Sigmoid colon (tissue), 7 donors: Measurements from ENCODE around the gene CENPQ. TPM values are rescaled to one million over a fixed set of nuclear protein-coding genes. Genes with fewer than 3 reads are reported as not detected.

Experiments
- DNase-seq: peaks from one replicate; pipeline ENCODE4 v3.0.0-alpha.2; 2019
- H3K27ac ChIP-seq, 4 donors: fragments of 200-600 bp; sonication (generic); one replicate each; pipeline ENCODE4 v1.5.1; 2016 to 2019; ENCODE audit warnings: mild to moderate bottlenecking in 1 of 4
- H3K27me3 ChIP-seq, 3 donors: fragments of 200-600 bp; sonication (generic); one replicate each; pipeline ENCODE4 v1.5.1; 2019; ENCODE audit warnings: mild to moderate bottlenecking in 1 of 3
- H3K36me3 ChIP-seq, 4 donors: fragments of 200-600 bp; sonication (generic); one replicate each; pipeline ENCODE4 v1.5.1; 2016 to 2019
- H3K4me1 ChIP-seq, 4 donors: fragments of 200-600 bp; sonication (generic); one replicate each; pipeline ENCODE4 v1.5.1; 2017 to 2019
- H3K4me3 ChIP-seq, 4 donors: fragments of 200-600 bp; sonication (generic); one replicate each; pipeline ENCODE4 v1.5.1; 2017 to 2019; ENCODE audit warnings: mild to moderate bottlenecking in 2 of 4, moderate library complexity in 1 of 4
- H3K9me3 ChIP-seq, 4 donors: fragments of 200-600 bp in 3 of 4; sonication (generic) in 3 of 4; one replicate each; pipeline versions ENCODE4 v1.5.1 to v1.6.1; 2013 to 2019
- CTCF ChIP-seq, 4 experiments: fragments of 450-650 bp in 3 of 4; fragments of 200-600 bp in 1 of 4; IDR thresholded peaks; one replicate each; pipeline ENCODE4 v1.5.1; 2016 to 2019; ENCODE audit warnings: antibody characterized with exemption in 4 of 4, mild to moderate bottlenecking in 3 of 4, moderate library complexity in 2 of 4
- EP300 ChIP-seq, 4 donors: sonication (generic); formaldehyde crosslinking; IDR thresholded peaks; one replicate each; pipeline ENCODE4 v1.6.1; 2017; ENCODE audit warnings: antibody characterized with exemption in 4 of 4
- POLR2A ChIP-seq, 2 donors: fragments of 450-650 bp; IDR thresholded peaks; one replicate each; pipeline ENCODE4 v1.6.1; 2016; ENCODE audit warnings: antibody characterized with exemption in 2 of 2, mild to moderate bottlenecking in 2 of 2, moderate library complexity in 2 of 2
- POLR2AphosphoS5 ChIP-seq, 4 donors: sonication (generic); formaldehyde crosslinking; IDR thresholded peaks; one replicate each; pipeline ENCODE4 v1.6.1; 2017; ENCODE audit warnings: antibody characterized with exemption in 4 of 4
- WGBS, 2 donors: extraction: QIAGEN DNeasy Blood & Tissue Kit; methylation state at CpG; one replicate each; pipeline ENCODE4 v1.1.7; 2013; 5-methylcytosine and 5-hydroxymethylcytosine counted together
- intact Hi-C: fragments of 100-400 bp; cut with DNase I; formaldehyde crosslinking; loops from one replicate; pipeline ENCODE4 v1.15.1; 2023
- polyA plus RNA-seq, 3 donors: library from polyadenylated mRNA; stranded (reverse); fragments of 200-250 nt; gene quantifications; one replicate each; pipeline ENCODE4 v1.2.3, GENCODE V29; 2013
- total RNA-seq, 4 donors: library from RNA; depleted of rRNA; stranded (reverse); fragments of >200 nt; gene quantifications; one replicate each; pipeline ENCODE4 v1.1.0, GENCODE V29; 2016
- donor health status: healthy with polysubstance abuse.
- donor health status: Bipolar disorder and iron deficiency.
- donor health status: healthy.

Gene CENPQ
- total and polyA plus RNA-seq, 7 donors = 2.8 to 5.1 (median 4.3) TPM

DNA sequence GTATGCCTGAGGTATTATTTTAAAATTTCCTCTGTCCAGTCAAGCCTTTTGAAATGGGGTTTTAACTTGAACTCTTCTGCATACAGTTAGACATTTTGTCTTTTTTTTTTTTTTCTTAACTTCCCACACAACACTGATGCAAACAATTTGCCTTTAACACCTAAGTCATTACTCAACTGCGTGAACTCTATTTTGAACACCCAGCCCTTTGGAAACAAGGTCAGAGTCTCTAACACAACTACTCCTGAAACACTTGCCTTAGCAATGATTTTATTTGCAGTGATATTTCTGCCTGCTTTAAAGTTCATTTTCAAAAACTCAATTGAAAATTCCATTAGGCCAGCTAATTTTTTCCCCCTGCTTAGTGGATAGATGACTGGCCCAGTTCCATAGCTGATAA is 60.7 kb downstream of the CENPQ start:
- intact Hi-C loops = no loop called here
- no peak overlapping the region for H3K4me3 ChIP-seq
- H3K4me1 ChIP-seq = no peaks in the 10 kb centered on the region
- DNase-seq = no peak
- no peaks in the 10 kb centered on the region for H3K36me3 ChIP-seq
- 56 to 90% methylated on average over 1 of the region's 1 CpG for WGBS, 2 donors
- no peak overlapping the region for H3K27ac ChIP-seq
- no peaks in the 10 kb centered on the region for H3K9me3 ChIP-seq
- no peak for TF ChIP-seq CTCF (IDR thresholded peaks at IDR 0.05)
- no peak for TF ChIP-seq POLR2A (IDR thresholded peaks at IDR 0.05)
- no peak for TF ChIP-seq EP300 (IDR thresholded peaks at IDR 0.05)
- TF ChIP-seq POLR2AphosphoS5 (IDR thresholded peaks at IDR 0.05) = no peak
- no peaks in the 10 kb centered on the region for H3K27me3 ChIP-seq

GRCh38 chr6:49524541-49524940 is 61.4 kb downstream of the CENPQ start:
- DNase-seq = no peak
- no peaks in the 10 kb centered on the region for H3K36me3 ChIP-seq
- H3K27ac ChIP-seq = no peak overlapping the region
- intact Hi-C loops = no loop called here
- WGBS, 2 donors = 58 to 84% methylated on average over 7 of the region's 7 CpGs
- H3K27me3 ChIP-seq = no peaks in the 10 kb centered on the region
- H3K4me1 ChIP-seq = no peaks in the 10 kb centered on the region
- no peaks in the 10 kb centered on the region for H3K9me3 ChIP-seq
- H3K4me3 ChIP-seq = no peak overlapping the region
- no peak for TF ChIP-seq POLR2A (IDR thresholded peaks at IDR 0.05)
- no peak for TF ChIP-seq EP300 (IDR thresholded peaks at IDR 0.05)
- TF ChIP-seq CTCF (IDR thresholded peaks at IDR 0.05) = no peak
- TF ChIP-seq POLR2AphosphoS5 (IDR thresholded peaks at IDR 0.05) = no peak

- Histone ChIP-seq H3K4me3 (no peak overlapping the region), H3K27ac (no peak overlapping the region), H3K9me3 (no peaks in the 10 kb centered on the region), H3K36me3 (no peaks in the 10 kb centered on the region), H3K27me3 (no peaks in the 10 kb centered on the region), H3K4me1 (no peaks in the 10 kb centered on the region)
- DNase-seq = no peak
- WGBS, 2 donors = 22 to 67% methylated on average over 12 of the region's 12 CpGs
- TF ChIP-seq CTCF (IDR thresholded peaks at IDR 0.05) (no peak), EP300 (IDR thresholded peaks at IDR 0.05) (no peak), POLR2A (IDR thresholded peaks at IDR 0.05) (no peak), POLR2AphosphoS5 (IDR thresholded peaks at IDR 0.05) (no peak)
- intact Hi-C loops = no loop called here
Observed at GRCh38 chr6:49526598-49526997, 63.4 kb downstream of the CENPQ start.

- no peak overlapping the region for H3K4me3 ChIP-seq
- intact Hi-C loops = no loop called here
- no peak for TF ChIP-seq CTCF (IDR thresholded peaks at IDR 0.05)
- no peak for TF ChIP-seq EP300 (IDR thresholded peaks at IDR 0.05)
- no peak for TF ChIP-seq POLR2A (IDR thresholded peaks at IDR 0.05)
- TF ChIP-seq POLR2AphosphoS5 (IDR thresholded peaks at IDR 0.05) = no peak
- H3K27ac ChIP-seq = no peak overlapping the region
- H3K27me3 ChIP-seq = no peaks in the 10 kb centered on the region
- H3K9me3 ChIP-seq = no peaks in the 10 kb centered on the region
- WGBS, 2 donors = 22 to 48% methylated on average over 1 of the region's 1 CpG
- no peaks in the 10 kb centered on the region for H3K4me1 ChIP-seq
- no peak for DNase-seq
- no peaks in the 10 kb centered on the region for H3K36me3 ChIP-seq
Observed at GRCh38 chr6:49527320-49527719, 64.2 kb downstream of the CENPQ start.

- intact Hi-C loops = no loop called here
- H3K27ac ChIP-seq = no peak overlapping the region
- no peaks in the 10 kb centered on the region for H3K9me3 ChIP-seq
- 63 to 77% methylated on average over 3 of the region's 3 CpGs for WGBS, 2 donors
- DNase-seq = no peak
- H3K4me3 ChIP-seq = no peak overlapping the region
- H3K27me3 ChIP-seq = no peaks in the 10 kb centered on the region
- TF ChIP-seq POLR2A (IDR thresholded peaks at IDR 0.05) (no peak), CTCF (IDR thresholded peaks at IDR 0.05) (no peak), EP300 (IDR thresholded peaks at IDR 0.05) (no peak), POLR2AphosphoS5 (IDR thresholded peaks at IDR 0.05) (no peak)
- no peaks in the 10 kb centered on the region for H3K4me1 ChIP-seq
- no peaks in the 10 kb centered on the region for H3K36me3 ChIP-seq
Observed at GRCh38 chr6:49528571-49528970, 65.4 kb downstream of the CENPQ start.
